Common myeloid progenitor, CD34-positive (primary cell): Measurements from ENCODE around the gene TSPOAP1.
A peak's percentile ranks its signal among the peaks of the same experiment; 100 is the strongest.

ENCODE experiments used
- CTCF ChIA-PET: fragments of 350-600 bp; sonication (Branson Sonifier 250); formaldehyde crosslinking; loops from one replicate; lab custom pipeline; 2021; ENCODE audit warnings: antibody characterized with exemption; lab: Charles Lee
- POLR2A ChIA-PET: fragments of 350-600 bp; sonication (Branson Sonifier 250); formaldehyde crosslinking; loops from one replicate; lab custom pipeline; 2021; ENCODE audit warnings: antibody characterized with exemption; lab: Charles Lee
- DNase-seq, 3 donors: peaks; one replicate each; pipeline versions ENCODE4 v3.0.0 to v3.0.0-alpha.2; 2013
- H3K27ac ChIP-seq, 2 experiments: 1 replicate in 1 of 2; 2 replicates in 1 of 2; pipeline ENCODE4 v1.7.0; 2013; ENCODE audit warnings: inconsistent platforms in 2 of 2, low read length in 2 of 2, mild to moderate bottlenecking in 2 of 2, low read depth in 1 of 2, moderate library complexity in 1 of 2; ENCODE audit not compliant: severe bottlenecking in 2 of 2, insufficient read depth in 1 of 2, poor library complexity in 1 of 2
- H3K27me3 ChIP-seq, 5 experiments: replicated peaks in 2 of 5; 1 replicate in 3 of 5; 2 replicates in 2 of 5; pipeline versions ENCODE4 v1.6.1 to v1.7.0; 2013; ENCODE audit warnings: low read length in 4 of 5, mild to moderate bottlenecking in 2 of 5, moderate library complexity in 2 of 5, inconsistent platforms in 1 of 5; ENCODE audit not compliant: insufficient read depth in 5 of 5, control insufficient read depth in 4 of 5
- H3K36me3 ChIP-seq, 4 experiments: 1 replicate in 2 of 4; 2 replicates in 2 of 4; pipeline versions ENCODE4 v1.6.1 to v1.7.0; 2013; ENCODE audit warnings: low read length in 3 of 4, control low read depth in 1 of 4, mild to moderate bottlenecking in 1 of 4; ENCODE audit not compliant: control insufficient read depth in 4 of 4, insufficient read depth in 4 of 4
- H3K4me1 ChIP-seq, 4 experiments: 1 replicate in 3 of 4; 2 replicates in 1 of 4; pipeline versions ENCODE4 v1.6.1 to v1.7.1; 2013; ENCODE audit warnings: low read length in 3 of 4, mild to moderate bottlenecking in 3 of 4, control low read depth in 1 of 4, inconsistent platforms in 1 of 4, moderate library complexity in 1 of 4; ENCODE audit not compliant: control insufficient read depth in 4 of 4, insufficient read depth in 4 of 4; ENCODE audit errors: control extremely low read depth in 1 of 4
- H3K4me3 ChIP-seq, 7 experiments: 1 replicate in 4 of 7; 2 replicates in 3 of 7; pipeline versions ENCODE4 v1.5.1 to v1.7.0; 2013; ENCODE audit warnings: mild to moderate bottlenecking in 7 of 7, low read length in 6 of 7, moderate library complexity in 6 of 7, inconsistent platforms in 2 of 7, low read depth in 2 of 7, control low read depth in 1 of 7; ENCODE audit not compliant: insufficient read depth in 4 of 7, control insufficient read depth in 1 of 7; ENCODE audit errors: extremely low read depth in 1 of 7
- H3K9me3 ChIP-seq, 5 experiments: 1 replicate in 4 of 5; 2 replicates in 1 of 5; pipeline versions ENCODE4 v1.6.1 to v1.7.1; 2013; ENCODE audit warnings: low read length in 4 of 5, mild to moderate bottlenecking in 2 of 5, inconsistent platforms in 1 of 5, low read depth in 1 of 5, moderate library complexity in 1 of 5; ENCODE audit not compliant: control insufficient read depth in 4 of 5, insufficient read depth in 2 of 5; ENCODE audit errors: control extremely low read depth in 1 of 5
- WGBS: methylation state at CpG from one replicate; pipeline ENCODE4 v1.1.5; 2013; ENCODE audit not compliant: insufficient coverage; 5-methylcytosine and 5-hydroxymethylcytosine counted together

The TSPOAP1 gene

GRCh38 chr17:58335061-58335731 is 6.6 kb upstream of the TSPOAP1 start:
- Histone ChIP-seq H3K4me3 (peak overlapping the region in 6 of 7 experiments; percentile 40 to 100 (median 99)), H3K4me1 (peaks cover 38 to 82% (median 76%) of the 10 kb centered on the region in 4 experiments), H3K27me3 (no peaks in the 10 kb centered on the region), H3K27ac (peak overlapping the region; percentile 96 to 99), H3K9me3 (peaks cover 0 to 3% (median 0%) of the 10 kb centered on the region in 5 experiments), H3K36me3 (peaks cover 0 to 20% (median 14%) of the 10 kb centered on the region in 4 experiments)
- POLR2A ChIA-PET, result interaction anchor here (0.6 to 3.7 kb wide), 4 partner anchors 9 to 1492 kb away, joined by 3 to 41 read pairs (median 9); partner anchors contain the start of gene SUPT4H1
- DNase-seq, result no peak
- WGBS, result 7% methylated on average over 4 of the region's 10 CpGs
- CTCF ChIA-PET, result interaction anchor here (1.9 to 7.3 kb wide), 5 partner anchors 7 to 82 kb away, joined by 4 to 76 read pairs (median 43); partner anchors contain the start of genes RNF43, SUPT4H1 and TSPOAP1

DNA sequence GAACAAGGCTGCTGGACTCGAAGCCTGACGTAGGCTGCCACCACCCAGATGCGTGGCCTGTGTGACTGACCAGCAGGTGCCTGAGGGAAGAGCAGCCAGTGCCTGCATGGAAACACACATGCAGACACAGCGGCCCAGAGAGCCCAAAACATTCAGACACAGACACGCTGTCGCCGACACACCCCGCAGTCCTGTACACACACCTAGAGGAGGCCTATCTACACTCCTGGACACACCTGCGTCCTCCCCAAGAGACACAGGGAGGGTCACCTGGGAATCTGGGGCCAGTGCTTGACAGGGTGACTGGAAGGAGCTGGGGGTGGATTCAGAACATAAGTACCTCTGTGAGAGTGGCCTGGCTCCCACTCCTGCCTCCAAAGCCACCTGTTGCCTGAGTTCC is 6.1 kb upstream of the TSPOAP1 start:
- no peak for DNase-seq
- POLR2A ChIA-PET, result interaction anchor here (1.8 to 6.0 kb wide), 5 partner anchors 9 to 18 kb away, joined by 5 to 85 read pairs (median 41); partner anchors contain the start of gene SUPT4H1
- Histone ChIP-seq H3K36me3 (peaks cover 0 to 24% (median 18%) of the 10 kb centered on the region in 4 experiments), H3K4me3 (peak overlapping the region in 5 of 7 experiments; percentile 78 to 100 (median 99)), H3K27ac (peak overlapping the region; percentile 96 to 99), H3K27me3 (no peaks in the 10 kb centered on the region), H3K4me1 (peaks cover 38 to 82% (median 76%) of the 10 kb centered on the region in 4 experiments), H3K9me3 (peaks cover 0 to 3% (median 0%) of the 10 kb centered on the region in 5 experiments)
- CTCF ChIA-PET, result interaction anchor here (0.7 to 7.3 kb wide), 4 partner anchors 8 to 83 kb away, joined by 3 to 76 read pairs (median 4); partner anchors contain the start of genes RNF43 and SUPT4H1
- 95% methylated on average over 9 of the region's 9 CpGs for WGBS

- POLR2A ChIA-PET, result interaction anchor here (0.7 to 6.0 kb wide), 4 partner anchors 9 to 44 kb away, joined by 3 to 85 read pairs (median 32); partner anchors contain the start of gene SUPT4H1
Measured at GRCh38 chr17:58334256-58334655, 5.7 kb upstream of the TSPOAP1 start.

GRCh38 chr17:58333736-58334207 is 5.2 kb upstream of the TSPOAP1 start:
- Histone ChIP-seq H3K27ac (peak overlapping the region; percentile 96 to 99), H3K4me3 (peak overlapping the region; percentile 37 to 100 (median 99)), H3K4me1 (peaks cover 38 to 82% (median 76%) of the 10 kb centered on the region in 4 experiments), H3K27me3 (no peaks in the 10 kb centered on the region), H3K36me3 (peaks cover 0 to 25% (median 18%) of the 10 kb centered on the region in 4 experiments), H3K9me3 (peaks cover 0 to 3% (median 0%) of the 10 kb centered on the region in 5 experiments)
- POLR2A ChIA-PET, result interaction anchor here (0.7 to 6.0 kb wide), 7 partner anchors 10 to 326 kb away, joined by 3 to 85 read pairs (median 4); partner anchors contain the start of gene SUPT4H1
- WGBS, result 3% methylated on average over 5 of the region's 6 CpGs
- CTCF ChIA-PET, result interaction anchor here (0.7 to 7.3 kb wide), 7 partner anchors 9 to 99 kb away, joined by 3 to 76 read pairs (median 4); partner anchors contain the start of genes RNF43 and SUPT4H1
- DNase-seq, result peak; percentile 74 to 96 (median 94)

More at GRCh38 chr17:58334256-58334655, 5.7 kb upstream of the TSPOAP1 start:
- 79% methylated on average over 1 of the region's 5 CpGs for WGBS
- no peak for DNase-seq
- Histone ChIP-seq H3K36me3 (peaks cover 0 to 25% (median 18%) of the 10 kb centered on the region in 4 experiments), H3K27me3 (no peaks in the 10 kb centered on the region), H3K27ac (peak overlapping the region; percentile 96 to 99), H3K4me1 (peaks cover 36 to 82% (median 76%) of the 10 kb centered on the region in 4 experiments), H3K4me3 (peak overlapping the region in 6 of 7 experiments; percentile 78 to 100 (median 99)), H3K9me3 (peaks cover 0 to 3% (median 0%) of the 10 kb centered on the region in 5 experiments)
- CTCF ChIA-PET, result interaction anchor here (0.7 to 7.3 kb wide), 6 partner anchors 9 to 83 kb away, joined by 3 to 76 read pairs (median 4); partner anchors contain the start of genes RNF43 and SUPT4H1

DNA sequence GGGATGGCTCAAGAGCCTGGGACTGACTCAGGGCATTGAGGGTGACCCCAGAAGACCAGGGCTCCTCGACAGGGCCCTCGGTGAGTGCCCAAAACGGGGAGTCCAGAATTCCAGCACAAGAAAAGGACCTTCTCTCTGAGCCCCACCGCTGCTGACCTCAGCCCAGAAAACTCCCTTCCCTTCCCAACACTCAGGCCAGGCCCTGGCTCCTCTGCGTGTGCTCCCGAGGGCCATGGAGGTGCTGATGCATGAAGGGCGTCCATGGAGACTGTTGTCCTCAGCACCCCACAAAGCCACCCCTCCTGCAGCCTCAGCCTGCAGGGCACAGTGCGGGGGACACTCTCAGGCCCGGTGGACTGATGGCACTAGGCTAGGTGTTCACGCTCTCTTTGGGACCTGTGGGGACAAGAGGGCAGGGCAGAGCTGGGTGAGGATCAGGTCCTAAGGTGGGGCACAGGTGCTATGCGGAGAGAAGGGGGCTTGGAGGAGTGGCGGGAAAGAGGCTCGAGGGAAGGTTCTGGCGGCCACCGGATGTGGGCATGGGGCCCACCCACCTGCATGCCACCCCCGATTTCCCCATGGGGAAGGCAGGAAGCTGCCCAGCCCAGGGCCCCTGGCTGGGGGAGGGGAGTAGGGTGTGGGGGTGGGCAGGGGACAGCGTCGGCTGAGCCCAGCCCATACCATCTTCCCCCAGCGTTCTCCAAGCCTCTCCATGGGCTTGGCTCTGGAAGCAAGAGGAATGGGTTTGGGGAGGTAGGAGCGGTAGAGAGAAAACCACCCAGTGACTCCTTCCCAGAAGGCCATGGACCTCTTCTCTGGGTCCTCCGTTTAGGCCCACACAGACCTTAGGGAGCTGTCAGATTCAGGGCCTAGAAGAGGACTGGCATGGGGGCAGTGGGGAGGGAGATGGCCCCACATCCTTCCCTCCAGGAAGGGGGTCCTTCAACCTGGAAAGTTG is 4.5 kb upstream of the TSPOAP1 start:
- Histone ChIP-seq H3K36me3 (peaks cover 0 to 25% (median 18%) of the 10 kb centered on the region in 4 experiments), H3K9me3 (peaks cover 0 to 3% (median 0%) of the 10 kb centered on the region in 5 experiments), H3K4me1 (peaks cover 38 to 82% (median 76%) of the 10 kb centered on the region in 4 experiments), H3K27ac (peak overlapping the region; percentile 96 to 99), H3K27me3 (no peaks in the 10 kb centered on the region), H3K4me3 (peak overlapping the region; percentile 37 to 100 (median 99))
- POLR2A ChIA-PET, result interaction anchor here (0.6 to 6.0 kb wide), 9 partner anchors 10 to 1270 kb away, joined by 3 to 85 read pairs (median 5); partner anchors contain the start of gene SUPT4H1
- CTCF ChIA-PET, result interaction anchor here (0.7 to 7.3 kb wide), 8 partner anchors 10 to 100 kb away, joined by 3 to 76 read pairs (median 4); partner anchors contain the start of gene RNF43
- WGBS, result 0% methylated on average over 8 of the region's 21 CpGs
- DNase-seq, result peak; percentile 35 to 68 (median 57)
